Stimulated activated CD8-positive, alpha-beta memory T cell treated with anti-CD3 and anti-CD28 coated beads, Interleukin-2, amount 100 ng/mL, for 1 hour (primary cell): ENCODE results near the gene GCG.

Experiments
- DNase-seq, 2 donors: peaks; one replicate each; pipeline ENCODE4 v3.0.0-alpha.2; 2020; ENCODE audit warnings: low read depth in 2 of 2

GCG gene

GRCh38 chr2:162149940-162150339, 2.1 kb downstream of the GCG start:
- no peak for DNase-seq

- no peak for DNase-seq
Observed at GRCh38 chr2:162149466-162149865, 2.6 kb downstream of the GCG start.

- no peak for DNase-seq
Observed at GRCh38 chr2:162148956-162149355, 3.1 kb downstream of the GCG start.

GRCh38 chr2:162143969-162144368, 8.1 kb downstream of the GCG start:
- DNase-seq = no peak

- no peak for DNase-seq
Observed at GRCh38 chr2:162138310-162138709, 13.7 kb downstream of the GCG start.

GRCh38 chr2:162127422-162127821, 24.6 kb downstream of the GCG start:
- DNase-seq = no peak

GRCh38 chr2:162126527-162126926, 25.5 kb downstream of the GCG start:
- no peak for DNase-seq

- DNase-seq = no peak
Observed at GRCh38 chr2:162126111-162126519, 25.9 kb downstream of the GCG start.

GRCh38 chr2:162125138-162125537, 26.9 kb downstream of the GCG start:
- no peak for DNase-seq

- no peak for DNase-seq
Observed at GRCh38 chr2:162123806-162124758, 28.0 kb downstream of the GCG start.

GRCh38 chr2:162118166-162119031, 33.6 kb downstream of the GCG start:
- DNase-seq = no peak

GRCh38 chr2:162116352-162116751, 35.7 kb downstream of the GCG start:
- no peak for DNase-seq

GRCh38 chr2:162115076-162115475, 37.0 kb downstream of the GCG start:
- no peak for DNase-seq

GRCh38 chr2:162114271-162114670, 37.8 kb downstream of the GCG start:
- no peak for DNase-seq

GRCh38 chr2:162113776-162114168, 38.3 kb downstream of the GCG start:
- DNase-seq = no peak

GRCh38 chr2:162113088-162113775, 38.8 kb downstream of the GCG start:
- DNase-seq = no peak

- DNase-seq = no peak
Observed at GRCh38 chr2:162111958-162112850, 39.8 kb downstream of the GCG start.

GRCh38 chr2:162107361-162107901, 44.6 kb downstream of the GCG start:
- no peak for DNase-seq

GRCh38 chr2:162106746-162107145, 45.3 kb downstream of the GCG start:
- no peak for DNase-seq

GRCh38 chr2:162106146-162106551, 45.9 kb downstream of the GCG start:
- no peak for DNase-seq
